ENCODE measurements around the gene RACK1. TPM values are rescaled to one million over a fixed set of nuclear protein-coding genes. Genes with fewer than 3 reads are reported as not detected.
A peak's percentile ranks its signal among the peaks of the same experiment; 100 is the strongest.

The RACK1 gene
- total and polyA plus RNA-seq, 2 of the 13 experiments (the other 11 are each of a cell fraction or from before 2014, with no cell fraction given): 2,514 to 6,141 TPM

DNA sequence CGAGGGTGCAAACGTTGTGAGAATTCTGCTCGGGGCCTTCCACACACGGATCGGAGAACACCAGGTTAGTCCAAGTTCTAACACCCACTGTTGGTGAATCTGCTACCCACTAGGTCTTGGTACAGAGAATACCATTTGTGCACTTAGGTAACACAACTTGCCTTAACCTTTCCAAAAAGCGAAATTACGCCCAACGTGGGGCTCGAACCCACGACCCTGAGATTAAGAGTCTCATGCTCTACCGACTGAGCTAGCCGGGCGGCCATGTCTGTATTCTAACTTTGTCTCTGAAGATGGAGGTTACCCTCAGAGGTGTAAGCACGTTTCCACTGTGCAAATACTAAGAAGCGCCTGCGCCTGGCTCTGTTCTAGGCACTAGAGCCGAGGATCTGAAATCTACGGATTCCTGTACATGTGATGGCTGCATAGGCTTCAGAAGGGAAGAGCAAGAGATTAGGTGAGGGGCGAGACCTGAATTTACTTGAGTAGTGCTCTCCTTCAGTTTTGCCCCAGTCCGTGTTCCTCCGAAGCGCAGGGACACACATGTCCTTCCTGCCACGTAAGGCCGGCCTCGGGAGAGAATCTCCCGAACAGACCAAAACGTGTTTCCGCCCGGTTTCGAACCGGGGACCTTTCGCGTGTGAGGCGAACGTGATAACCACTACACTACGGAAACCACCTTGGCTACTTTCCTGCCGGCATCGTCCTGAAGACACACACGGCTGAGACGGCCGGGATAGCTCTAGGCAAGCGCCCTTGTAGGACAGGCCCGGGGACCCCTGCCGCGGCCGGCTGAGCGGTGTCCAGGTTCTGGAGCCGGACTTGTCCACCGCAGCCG lies 21.7 kb downstream of the RACK1 start (continued):
- TF ChIP-seq KIAA2018 (CRISPR knock-in tag; IDR thresholded peaks at IDR 0.05; ENCODE audit: borderline replicate concordance) (0 out of 2 replicates have a peak, but pooled peaks have one; percentile 57), SYNCRIP (IDR thresholded peaks at IDR 0.05; ENCODE audit: insufficient read depth, low read depth, low read length) (no peak), ZNF20 (CRISPR knock-in tag; IDR thresholded peaks at IDR 0.05) (peak; percentile 22; the same call in 1 of the 2 replicates), ZNF792 (CRISPR knock-in tag; IDR thresholded peaks at IDR 0.05) (peak; percentile 89; the same call in 1 of the 2 replicates), KAT7 (CRISPR knock-in tag; IDR thresholded peaks at IDR 0.05; ENCODE audit: borderline replicate concordance) (no peak; the same call in 1 of the 2 replicates), ZIK1 (CRISPR knock-in tag; IDR thresholded peaks at IDR 0.05; ENCODE audit: borderline replicate concordance, low read depth) (peak; percentile 64; the same call in 1 of the 2 replicates), FLYWCH1 (CRISPR knock-in tag; IDR thresholded peaks at IDR 0.05) (no peak), ZSCAN30 (CRISPR knock-in tag; IDR thresholded peaks at IDR 0.05) (peak; percentile 52; the same call in 1 of the 2 replicates), ERF (CRISPR knock-in tag; IDR thresholded peaks at IDR 0.05) (no peak), ATF7 (IDR thresholded peaks at IDR 0.05) (no peak), ATF7 (CRISPR knock-in tag; IDR thresholded peaks at IDR 0.05) (no peak), ZNF326 (CRISPR knock-in tag; IDR thresholded peaks at IDR 0.05; ENCODE audit: borderline replicate concordance) (no peak), MBNL3 (CRISPR knock-in tag; conservative IDR thresholded peaks at IDR 0.05) (no peak)
- TF ChIP-seq, protein P1, sequence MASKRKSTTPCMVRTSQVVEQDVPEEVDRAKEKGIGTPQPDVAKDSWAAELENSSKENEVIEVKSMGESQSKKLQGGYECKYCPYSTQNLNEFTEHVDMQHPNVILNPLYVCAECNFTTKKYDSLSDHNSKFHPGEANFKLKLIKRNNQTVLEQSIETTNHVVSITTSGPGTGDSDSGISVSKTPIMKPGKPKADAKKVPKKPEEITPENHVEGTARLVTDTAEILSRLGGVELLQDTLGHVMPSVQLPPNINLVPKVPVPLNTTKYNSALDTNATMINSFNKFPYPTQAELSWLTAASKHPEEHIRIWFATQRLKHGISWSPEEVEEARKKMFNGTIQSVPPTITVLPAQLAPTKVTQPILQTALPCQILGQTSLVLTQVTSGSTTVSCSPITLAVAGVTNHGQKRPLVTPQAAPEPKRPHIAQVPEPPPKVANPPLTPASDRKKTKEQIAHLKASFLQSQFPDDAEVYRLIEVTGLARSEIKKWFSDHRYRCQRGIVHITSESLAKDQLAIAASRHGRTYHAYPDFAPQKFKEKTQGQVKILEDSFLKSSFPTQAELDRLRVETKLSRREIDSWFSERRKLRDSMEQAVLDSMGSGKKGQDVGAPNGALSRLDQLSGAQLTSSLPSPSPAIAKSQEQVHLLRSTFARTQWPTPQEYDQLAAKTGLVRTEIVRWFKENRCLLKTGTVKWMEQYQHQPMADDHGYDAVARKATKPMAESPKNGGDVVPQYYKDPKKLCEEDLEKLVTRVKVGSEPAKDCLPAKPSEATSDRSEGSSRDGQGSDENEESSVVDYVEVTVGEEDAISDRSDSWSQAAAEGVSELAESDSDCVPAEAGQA (IDR thresholded peaks at IDR 0.05; ENCODE audit: low read depth): 0 out of 2 replicates have a peak, but pooled peaks have one; percentile 27
- TF ChIP-seq, protein P1 (CRISPR knock-in tag; IDR thresholded peaks at IDR 0.05; ENCODE audit: borderline replicate concordance): peak; percentile 69; the same call in 1 of the 2 replicates

Data from HepG2 (cell line).